DMS79 treated with DMSO at 0.1 percent for 48 hours (cell line): ENCODE data around the gene FAM118A.
"Not testable (repeated sequence)": the region's sequence is repeated elsewhere in the genome, so short reads cannot be mapped to it uniquely, and the experiment has no call there.

ENCODE experiments used
- DNase-seq: peaks from one replicate; lab custom pipeline; 2025; lab: John Stamatoyannopoulos, UW

Gene FAM118A

DNA sequence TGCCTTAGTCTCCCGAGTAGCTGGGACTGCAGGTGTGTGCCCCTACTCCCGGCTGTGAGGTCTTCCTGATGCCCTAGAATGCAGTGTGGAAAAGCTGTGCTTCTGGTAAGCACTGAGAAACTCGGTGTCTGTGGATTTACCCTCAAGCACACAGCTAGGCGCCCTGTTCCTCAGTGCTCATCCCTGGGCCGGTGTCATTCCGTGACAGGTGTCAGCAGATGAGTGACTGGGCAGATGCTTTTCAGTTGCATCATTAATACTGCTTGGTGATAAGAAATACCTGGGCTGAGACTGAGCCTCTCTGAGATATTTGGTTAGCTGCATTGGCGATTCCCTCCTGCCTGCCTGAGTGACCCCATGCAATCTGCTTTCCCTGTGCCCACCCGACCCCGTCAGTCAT lies 21.8 kb downstream of the FAM118A start:
- DNase-seq: no peak

- no peak for DNase-seq
These were observed 22.3 kb downstream of the FAM118A start for GRCh38 chr22:45332001-45332400.

- DNase-seq: no peak
These were observed 24.3 kb downstream of the FAM118A start for GRCh38 chr22:45334068-45334467.

- no peak for DNase-seq
These were observed 24.8 kb downstream of the FAM118A start for GRCh38 chr22:45334528-45334927.

DNA sequence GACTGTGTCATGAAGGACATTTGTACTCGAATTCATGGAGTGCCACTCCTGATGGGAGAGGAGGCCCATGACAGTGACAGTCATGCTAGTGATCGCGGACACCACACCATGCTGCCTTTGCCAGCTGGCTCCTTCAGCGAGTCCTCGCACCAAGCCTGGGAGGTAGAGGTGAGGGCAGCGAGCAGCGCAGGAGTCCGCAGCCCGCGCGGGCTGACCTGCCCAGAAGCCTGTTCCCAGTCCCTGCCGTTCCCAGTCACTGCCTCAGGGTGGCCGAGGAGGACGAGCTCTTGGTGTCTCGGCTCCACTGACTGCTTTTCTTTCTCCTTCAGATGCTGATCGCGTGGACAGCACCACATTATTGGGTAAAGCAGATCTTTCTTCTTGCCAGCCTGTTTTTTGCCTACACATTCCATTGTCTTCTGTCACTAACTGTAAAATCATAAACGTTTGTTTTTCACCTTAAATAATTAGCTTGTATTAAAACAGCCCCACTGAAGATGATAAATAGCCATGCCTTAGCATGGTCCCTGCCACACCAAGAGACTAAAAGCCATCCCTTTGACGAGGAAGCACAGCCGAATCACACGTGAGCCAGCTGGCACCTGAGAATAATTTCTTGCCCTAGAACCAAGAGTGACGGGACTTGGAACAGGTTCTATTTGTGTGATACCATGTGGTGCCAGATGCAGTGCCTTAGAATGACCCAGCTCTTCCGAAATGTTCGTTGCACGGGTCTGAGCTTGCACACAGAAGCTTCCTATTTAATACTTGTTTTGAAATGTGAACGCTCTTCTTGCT lies 25.5 kb downstream of the FAM118A start:
- no peak for DNase-seq

- DNase-seq: no peak
These were observed 26.3 kb downstream of the FAM118A start for GRCh38 chr22:45335854-45336522.

- no peak for DNase-seq
These were observed 27.3 kb downstream of the FAM118A start for GRCh38 chr22:45336971-45337431.

- no peak for DNase-seq
These were observed 27.8 kb downstream of the FAM118A start for GRCh38 chr22:45337536-45337935.

DNA sequence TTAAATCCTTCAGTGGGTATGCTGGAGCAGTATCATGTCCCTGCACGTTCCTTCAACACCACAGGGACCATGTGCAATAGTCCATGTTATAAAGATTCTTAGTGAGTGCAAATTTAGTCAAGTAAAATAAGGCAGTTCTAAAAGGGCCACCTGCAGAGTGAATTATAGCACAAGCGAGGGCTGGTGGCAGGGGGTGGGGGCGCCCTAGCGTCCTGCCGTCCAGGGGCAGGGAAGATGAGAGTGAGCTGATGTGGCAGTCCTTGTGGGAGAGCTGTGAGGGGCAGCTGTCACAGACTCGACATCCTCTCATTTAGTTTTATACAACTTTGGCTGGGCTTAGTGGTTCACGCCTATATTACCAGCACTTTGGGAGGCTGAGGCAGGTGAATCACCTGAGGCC lies 29.1 kb downstream of the FAM118A start:
- DNase-seq: no peak

- DNase-seq: no peak
These were observed 30.6 kb downstream of the FAM118A start for GRCh38 chr22:45340323-45340722.

DNA sequence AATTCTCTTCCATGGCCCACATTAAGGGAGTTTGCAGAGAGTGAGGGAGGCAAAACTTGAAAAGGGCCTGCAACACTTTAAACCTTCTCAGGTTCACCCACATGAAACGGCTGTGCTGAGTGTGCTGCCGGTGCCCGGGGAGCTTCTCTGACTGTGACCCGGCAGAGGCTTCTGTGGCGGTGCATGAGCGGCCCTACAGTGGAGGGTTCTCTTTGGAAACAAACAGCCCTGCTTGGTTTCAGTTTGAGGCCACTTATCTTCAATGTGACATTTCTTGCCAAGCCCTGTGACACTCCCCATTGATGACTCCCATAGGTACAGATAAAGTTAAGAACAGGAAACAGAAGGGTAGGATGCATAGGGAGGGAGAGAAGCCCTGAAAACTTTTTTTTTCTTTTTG lies 31.8 kb downstream of the FAM118A start:
- no peak for DNase-seq

- no peak for DNase-seq
These were observed 33.4 kb downstream of the FAM118A start for GRCh38 chr22:45343143-45343542.

DNA sequence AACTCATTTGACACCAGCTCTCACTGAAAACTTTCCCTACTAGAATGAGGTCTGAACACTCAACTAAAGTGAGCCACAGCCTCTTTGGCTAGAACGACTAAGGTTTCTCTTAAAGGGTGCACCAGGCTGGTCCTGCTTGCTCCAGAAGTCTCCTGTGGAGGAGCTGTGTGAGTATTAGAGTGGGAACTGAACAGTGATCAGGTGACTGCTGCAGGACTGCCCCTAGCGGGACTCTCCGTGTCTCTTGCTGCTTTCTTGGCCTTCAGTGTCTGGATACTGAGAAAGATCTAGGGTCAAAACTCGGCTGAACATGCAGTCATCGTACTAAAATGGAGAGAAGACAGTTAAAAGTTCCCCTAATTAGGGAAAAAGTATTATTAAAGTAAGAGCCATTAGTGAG lies 34.6 kb downstream of the FAM118A start:
- no peak for DNase-seq

DNA sequence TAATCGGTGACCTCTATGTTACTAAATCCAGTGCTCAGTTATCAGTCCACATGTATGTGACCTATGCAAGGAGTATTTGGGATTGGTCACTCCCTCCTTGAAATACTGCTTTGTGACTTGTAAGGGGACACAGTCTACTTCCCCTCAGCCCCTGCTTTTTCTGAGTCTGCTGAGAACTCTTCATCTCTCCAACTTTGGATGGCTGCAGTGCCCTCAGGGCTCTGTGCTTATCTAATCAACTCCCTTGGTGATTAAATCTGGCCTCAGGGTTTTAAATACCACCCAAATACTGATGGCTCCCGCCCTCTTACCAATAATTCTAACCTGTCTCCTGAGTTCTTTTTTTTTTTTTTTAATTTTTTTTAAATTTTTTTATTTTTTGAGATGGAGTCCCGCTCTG lies 40.2 kb downstream of the FAM118A start:
- no peak for DNase-seq

DNA sequence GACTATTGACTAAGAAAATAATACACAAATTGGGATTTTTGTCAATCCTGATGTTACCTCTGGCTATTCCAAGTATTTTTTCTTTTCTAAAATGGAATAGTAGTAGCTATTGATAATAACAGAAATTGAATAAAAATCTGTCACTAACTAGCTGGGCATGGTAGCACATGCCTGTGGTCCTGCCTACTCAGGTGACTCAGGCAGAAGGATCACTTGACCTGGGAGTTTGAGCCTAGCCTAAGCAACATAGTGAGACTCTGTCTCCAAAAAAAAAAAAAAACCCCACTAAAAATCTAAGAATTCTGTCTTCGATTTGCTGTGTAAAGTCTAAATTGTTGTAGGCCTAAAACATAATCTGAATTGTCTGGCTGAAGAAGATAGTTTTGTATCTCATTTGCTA lies 42.2 kb downstream of the FAM118A start:
- DNase-seq: no peak

DNA sequence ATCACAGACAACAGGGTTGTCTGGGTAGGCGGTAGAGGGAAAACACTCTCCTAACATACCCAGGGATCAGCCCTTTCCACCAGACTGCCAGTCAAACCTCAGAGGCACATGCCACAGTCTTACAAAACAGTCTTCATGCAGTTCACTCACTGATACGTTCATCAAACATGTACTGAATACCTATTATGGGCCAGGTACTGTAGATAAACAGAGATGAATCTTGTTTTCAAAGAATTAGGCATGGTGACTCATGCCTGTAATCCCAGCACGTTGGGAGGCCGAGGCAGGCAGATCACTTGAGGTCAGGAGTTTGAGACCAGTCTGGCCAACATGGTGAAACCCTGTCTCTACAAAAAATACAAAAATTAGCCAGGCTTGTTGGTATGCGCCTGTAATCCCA lies 43.0 kb downstream of the FAM118A start:
- DNase-seq: not testable (repeated sequence)

DNA sequence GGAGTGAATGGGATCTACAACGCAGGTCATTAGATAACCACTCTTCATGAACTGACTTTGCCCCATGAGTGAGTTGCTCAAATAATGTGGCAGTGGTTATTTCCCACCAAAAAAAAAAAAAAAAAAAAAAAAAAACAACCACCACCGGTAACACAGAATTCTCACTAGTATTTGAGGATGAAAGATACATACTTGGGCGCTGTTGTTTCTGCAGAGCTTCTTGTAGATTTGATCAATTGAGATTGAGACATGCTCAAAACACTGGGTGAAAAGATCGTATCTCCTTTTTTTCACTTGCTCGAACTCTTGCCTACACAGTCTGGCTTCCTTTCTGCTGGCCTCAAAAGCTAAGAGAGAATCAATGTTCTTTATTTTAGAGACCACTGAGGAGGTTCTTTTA lies 44.1 kb downstream of the FAM118A start:
- no peak for DNase-seq

DNA sequence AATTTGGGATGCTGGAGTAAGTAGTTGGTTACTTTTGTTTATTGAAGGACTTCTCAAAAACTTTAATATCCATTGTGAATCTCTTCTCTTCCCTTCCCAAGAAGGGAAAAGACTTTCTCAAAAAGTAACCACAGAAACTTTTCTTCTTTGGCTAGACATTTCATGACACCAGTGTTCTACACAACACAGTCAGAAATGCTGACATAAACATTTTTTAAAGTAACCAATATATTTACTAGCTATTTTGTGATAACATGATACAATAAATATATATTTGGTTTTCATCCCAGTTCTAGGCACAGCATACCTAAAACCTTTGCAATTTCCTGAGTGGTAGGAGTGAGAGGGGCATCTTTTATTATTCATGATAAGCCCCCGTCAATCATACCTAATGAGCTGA lies 47.8 kb downstream of the FAM118A start:
- no peak for DNase-seq

DNA sequence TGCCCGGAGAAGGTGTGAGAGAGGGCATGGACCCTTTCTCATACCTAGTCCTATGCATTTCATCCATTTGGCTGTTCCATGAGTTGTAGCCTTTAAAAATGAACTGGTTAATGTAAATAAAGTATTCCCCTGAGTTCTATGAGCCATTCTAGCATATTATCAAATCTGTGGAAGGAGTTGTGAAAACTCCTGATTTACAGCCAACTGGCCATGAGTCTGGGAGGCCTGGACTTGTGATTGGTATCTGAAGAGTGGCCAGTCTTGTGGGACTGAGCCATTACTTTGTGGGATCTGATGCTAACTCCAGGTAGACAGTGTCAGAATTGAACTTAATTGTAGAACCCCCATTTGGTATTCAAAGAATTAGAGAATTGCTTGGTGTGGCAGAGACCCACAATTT lies 48.4 kb downstream of the FAM118A start:
- DNase-seq: no peak

GRCh38 chr22:45359627-45360026 lies 49.9 kb downstream of the FAM118A start:
- DNase-seq: no peak

DNA sequence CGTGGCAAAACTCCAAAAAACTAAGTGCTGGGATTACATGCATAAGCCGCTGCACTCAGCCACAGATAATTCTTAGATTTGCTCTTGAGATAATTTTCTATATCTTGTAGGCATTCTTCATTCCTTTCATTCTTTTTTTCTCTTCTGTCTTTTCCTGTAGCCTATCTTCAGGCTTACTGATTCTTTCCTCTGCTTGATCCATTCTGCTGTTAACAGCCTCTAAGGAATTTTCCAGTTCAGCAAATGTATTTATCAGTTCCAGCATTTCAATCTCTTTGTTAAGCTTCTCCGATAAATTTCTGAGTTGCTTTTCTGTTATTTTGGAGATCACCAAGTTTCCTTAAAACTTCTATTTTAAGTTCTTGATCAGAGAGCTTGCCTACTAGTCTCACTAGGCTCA lies 57.0 kb downstream of the FAM118A start:
- DNase-seq: no peak

- not testable (repeated sequence) for DNase-seq
These were observed 63.9 kb downstream of the FAM118A start for GRCh38 chr22:45373592-45373991.

DNA sequence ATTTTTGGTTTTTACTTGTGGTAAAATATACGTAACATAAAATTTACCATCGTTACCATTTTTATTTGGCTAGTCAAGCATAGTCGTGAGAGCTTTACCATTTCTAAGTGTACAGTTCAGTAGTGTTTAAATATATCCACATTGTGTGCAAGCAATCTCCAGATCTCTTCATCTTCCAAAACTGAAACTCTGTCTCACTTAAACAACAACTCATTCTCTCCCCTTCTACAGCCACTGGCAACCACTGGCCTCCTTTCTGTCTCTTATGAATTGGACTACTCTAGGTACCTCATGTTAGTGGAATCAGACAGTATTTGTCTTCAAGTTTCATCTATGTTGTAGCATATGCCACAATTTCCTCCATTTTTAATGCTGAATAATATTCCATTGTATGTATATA lies 66.3 kb downstream of the FAM118A start:
- DNase-seq: no peak

DNA sequence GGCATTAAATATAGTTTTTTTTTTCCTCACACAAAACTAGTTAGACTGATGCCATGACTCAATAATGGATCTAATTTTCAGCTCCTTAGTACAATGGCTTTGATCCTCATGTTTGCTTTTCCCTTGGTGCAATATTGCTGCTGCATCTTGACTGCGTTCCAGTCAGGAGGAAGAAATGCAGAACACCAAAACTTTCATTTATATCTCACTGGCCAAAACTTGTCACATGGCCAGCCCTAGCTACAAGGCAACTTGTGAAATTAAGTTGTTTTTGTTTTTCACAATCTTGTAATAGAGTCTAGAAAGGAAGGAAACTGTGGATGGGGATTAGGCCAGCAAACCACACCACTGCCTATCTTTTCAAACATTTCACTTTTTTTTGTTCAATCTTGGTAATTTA lies 67.0 kb downstream of the FAM118A start:
- no peak for DNase-seq
